Liver (tissue), 9 donors: ENCODE data around the gene MTERF4. TPM values are rescaled to one million over a fixed set of nuclear protein-coding genes. Genes with fewer than 3 reads are reported as not detected.

Source experiments
- DNase-seq: peaks from one replicate; pipeline ENCODE4 v3.0.0-alpha.2; 2017; ENCODE audit warnings: low spot score
- H3K27ac ChIP-seq, 2 donors: one replicate each; pipeline ENCODE4 v1.7.0; 2013; ENCODE audit warnings: inconsistent platforms in 2 of 2, low read length in 2 of 2, control low read depth in 1 of 2, low read depth in 1 of 2, mild to moderate bottlenecking in 1 of 2
- H3K27me3 ChIP-seq, 4 donors: one replicate each; pipeline versions ENCODE4 v1.6.1 to v1.7.0; 2013; ENCODE audit warnings: low read length in 3 of 4, inconsistent platforms in 1 of 4, mild to moderate bottlenecking in 1 of 4, moderate library complexity in 1 of 4; ENCODE audit not compliant: control insufficient read depth in 4 of 4, insufficient read depth in 4 of 4
- H3K36me3 ChIP-seq, 4 donors: one replicate each; pipeline versions ENCODE4 v1.6.1 to v1.7.0; 2013; ENCODE audit warnings: low read length in 3 of 4, mild to moderate bottlenecking in 3 of 4, low read depth in 1 of 4, moderate library complexity in 1 of 4; ENCODE audit not compliant: control insufficient read depth in 4 of 4, insufficient read depth in 3 of 4
- H3K4me1 ChIP-seq, 4 donors: one replicate each; pipeline versions ENCODE4 v1.6.1 to v1.7.0; 2013; ENCODE audit warnings: low read length in 3 of 4, mild to moderate bottlenecking in 3 of 4, moderate library complexity in 1 of 4; ENCODE audit not compliant: control insufficient read depth in 4 of 4, insufficient read depth in 4 of 4
- H3K4me3 ChIP-seq, 3 donors: one replicate each; pipeline versions ENCODE4 v1.6.1 to v1.7.0; 2013; ENCODE audit warnings: low read length in 3 of 3, control low read depth in 1 of 3, low read depth in 1 of 3, mild to moderate bottlenecking in 1 of 3
- H3K9ac ChIP-seq, 2 donors: one replicate each; pipeline ENCODE4 v1.7.0; 2013; ENCODE audit warnings: low read length in 2 of 2, mild to moderate bottlenecking in 2 of 2, moderate library complexity in 2 of 2, control low read depth in 1 of 2, low read depth in 1 of 2
- H3K9me3 ChIP-seq, 4 donors: one replicate each; pipeline versions ENCODE4 v1.6.1 to v1.7.0; 2013; ENCODE audit warnings: low read length in 3 of 4; ENCODE audit not compliant: control insufficient read depth in 4 of 4
- EGR1 ChIP-seq, 2 donors: IDR thresholded peaks; 2 replicates each; pipeline ENCODE4 v1.6.1; 2016 to 2018; ENCODE audit warnings: antibody characterized with exemption in 2 of 2, low read depth in 2 of 2
- FOXA1 ChIP-seq: IDR thresholded peaks from 2 replicates; pipeline ENCODE4 v1.6.1; 2016; ENCODE audit warnings: antibody characterized with exemption
- FOXA2 ChIP-seq: IDR thresholded peaks from 2 replicates; pipeline ENCODE4 v1.6.1; 2016; ENCODE audit warnings: antibody characterized with exemption
- HNF4A ChIP-seq, 2 donors: conservative IDR thresholded peaks; 2 replicates each; pipeline ENCODE4 v1.6.1; 2016; ENCODE audit warnings: antibody characterized with exemption in 2 of 2, mild to moderate bottlenecking in 2 of 2
- HNF4G ChIP-seq: IDR thresholded peaks from 2 replicates; pipeline ENCODE4 v1.6.1; 2016; ENCODE audit warnings: antibody characterized with exemption
- JUND ChIP-seq, 2 donors: IDR thresholded peaks; 2 replicates each; pipeline ENCODE4 v1.6.1; 2016; ENCODE audit warnings: antibody characterized with exemption in 2 of 2
- NR2F2 ChIP-seq: IDR thresholded peaks from 2 replicates; pipeline ENCODE4 v1.6.1; 2016; ENCODE audit warnings: antibody characterized with exemption
- RAD21 ChIP-seq, 2 donors: IDR thresholded peaks; 2 replicates each; pipeline ENCODE4 v1.6.1; 2016; ENCODE audit warnings: antibody characterized with exemption in 2 of 2, mild to moderate bottlenecking in 2 of 2
- RXRA ChIP-seq, 2 donors: IDR thresholded peaks; 2 replicates each; pipeline ENCODE4 v1.6.1; 2017 to 2018; ENCODE audit warnings: antibody characterized with exemption in 2 of 2, mild to moderate bottlenecking in 1 of 2
- TAF1 ChIP-seq: conservative IDR thresholded peaks from 2 replicates; pipeline ENCODE4 v1.6.1; 2016; ENCODE audit warnings: antibody characterized with exemption, mild to moderate bottlenecking
- YY1 ChIP-seq: IDR thresholded peaks from 2 replicates; pipeline ENCODE4 v1.6.1; 2016; ENCODE audit warnings: antibody characterized with exemption, mild to moderate bottlenecking
- WGBS: extraction: QIAGEN DNeasy Blood & Tissue Kit; methylation state at CpG from one replicate; pipeline ENCODE4 v1.1.7; 2013; 5-methylcytosine and 5-hydroxymethylcytosine counted together
- polyA plus RNA-seq, 2 donors: library from polyadenylated mRNA; stranded (reverse) in 1 of 2; unstranded in 1 of 2; fragments of 200-250 nt in 1 of 2; fragments of >200 nt in 1 of 2; fragmentation: Nextera tagmentation in 1 of 2; extraction: Ambion mirVana in 1 of 2; gene quantifications; one replicate each; pipeline versions ENCODE4 v1.2.1 to v1.2.3, GENCODE V29; 2013 to 2015
- total RNA-seq, 2 donors: library from RNA; depleted of rRNA; stranded (reverse); fragments of >200 nt; gene quantifications; one replicate each; pipeline ENCODE4 v1.2.3, GENCODE V29; 2014
- TF ChIP-seq, protein P1 (sequence below): IDR thresholded peaks from 2 replicates; pipeline ENCODE4 v1.6.1; 2016; ENCODE audit warnings: antibody characterized with exemption, mild to moderate bottlenecking
- TF ChIP-seq, protein P2 (sequence below): IDR thresholded peaks from 2 replicates; pipeline ENCODE4 v1.6.1; 2016; ENCODE audit warnings: antibody characterized with exemption
- TF ChIP-seq, protein P3 (sequence below): fragments of 150-350 bp; IDR thresholded peaks from 2 replicates; pipeline ENCODE4 v1.5.1; 2017; ENCODE audit warnings: improper control_type of control experiment, low read depth, low read length; ENCODE audit not compliant: missing input control
- TF ChIP-seq, protein P4 (sequence below): IDR thresholded peaks from 2 replicates; pipeline ENCODE4 v1.6.1; 2016; ENCODE audit warnings: antibody characterized with exemption
- TF ChIP-seq, protein P5 (sequence below): IDR thresholded peaks from 2 replicates; pipeline ENCODE4 v1.6.1; 2016; ENCODE audit warnings: antibody characterized with exemption
- donor health status: healthy.
- donor health status: healthy.
- donor health status: healthy.
- donor health status: healthy.
- donor health status: healthy.

MTERF4 gene
- total and polyA plus RNA-seq, 4 donors = 13.3 to 36.7 (median 20.3) TPM

DNA sequence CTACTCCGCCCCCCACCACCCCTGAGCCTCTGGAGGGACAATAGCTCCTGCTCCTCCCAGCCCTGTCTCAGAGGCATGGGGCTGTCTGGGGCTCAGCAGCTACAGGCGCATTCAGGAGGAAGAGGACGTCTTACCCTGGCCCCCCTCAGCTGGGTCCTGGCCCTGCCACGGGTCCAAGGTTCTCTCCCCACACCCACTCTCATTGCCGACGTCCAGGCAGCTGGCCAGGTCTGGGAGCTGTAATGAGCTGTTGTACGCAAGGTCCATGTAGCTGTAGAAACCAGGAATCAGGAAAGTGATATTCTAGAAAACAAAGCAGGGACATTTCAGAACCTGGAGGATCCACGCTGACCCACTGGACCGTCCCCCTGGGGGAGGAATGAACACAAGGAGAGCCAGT, 33.6 kb upstream of the MTERF4 start (continued):
- TF ChIP-seq, protein P1, sequence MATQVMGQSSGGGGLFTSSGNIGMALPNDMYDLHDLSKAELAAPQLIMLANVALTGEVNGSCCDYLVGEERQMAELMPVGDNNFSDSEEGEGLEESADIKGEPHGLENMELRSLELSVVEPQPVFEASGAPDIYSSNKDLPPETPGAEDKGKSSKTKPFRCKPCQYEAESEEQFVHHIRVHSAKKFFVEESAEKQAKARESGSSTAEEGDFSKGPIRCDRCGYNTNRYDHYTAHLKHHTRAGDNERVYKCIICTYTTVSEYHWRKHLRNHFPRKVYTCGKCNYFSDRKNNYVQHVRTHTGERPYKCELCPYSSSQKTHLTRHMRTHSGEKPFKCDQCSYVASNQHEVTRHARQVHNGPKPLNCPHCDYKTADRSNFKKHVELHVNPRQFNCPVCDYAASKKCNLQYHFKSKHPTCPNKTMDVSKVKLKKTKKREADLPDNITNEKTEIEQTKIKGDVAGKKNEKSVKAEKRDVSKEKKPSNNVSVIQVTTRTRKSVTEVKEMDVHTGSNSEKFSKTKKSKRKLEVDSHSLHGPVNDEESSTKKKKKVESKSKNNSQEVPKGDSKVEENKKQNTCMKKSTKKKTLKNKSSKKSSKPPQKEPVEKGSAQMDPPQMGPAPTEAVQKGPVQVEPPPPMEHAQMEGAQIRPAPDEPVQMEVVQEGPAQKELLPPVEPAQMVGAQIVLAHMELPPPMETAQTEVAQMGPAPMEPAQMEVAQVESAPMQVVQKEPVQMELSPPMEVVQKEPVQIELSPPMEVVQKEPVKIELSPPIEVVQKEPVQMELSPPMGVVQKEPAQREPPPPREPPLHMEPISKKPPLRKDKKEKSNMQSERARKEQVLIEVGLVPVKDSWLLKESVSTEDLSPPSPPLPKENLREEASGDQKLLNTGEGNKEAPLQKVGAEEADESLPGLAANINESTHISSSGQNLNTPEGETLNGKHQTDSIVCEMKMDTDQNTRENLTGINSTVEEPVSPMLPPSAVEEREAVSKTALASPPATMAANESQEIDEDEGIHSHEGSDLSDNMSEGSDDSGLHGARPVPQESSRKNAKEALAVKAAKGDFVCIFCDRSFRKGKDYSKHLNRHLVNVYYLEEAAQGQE = no peak
- TF ChIP-seq RAD21 (IDR thresholded peaks at IDR 0.05) (no peak), RXRA (IDR thresholded peaks at IDR 0.05) (no peak), YY1 (no peak), FOXA2 (no peak), TAF1 (no peak)

DNA sequence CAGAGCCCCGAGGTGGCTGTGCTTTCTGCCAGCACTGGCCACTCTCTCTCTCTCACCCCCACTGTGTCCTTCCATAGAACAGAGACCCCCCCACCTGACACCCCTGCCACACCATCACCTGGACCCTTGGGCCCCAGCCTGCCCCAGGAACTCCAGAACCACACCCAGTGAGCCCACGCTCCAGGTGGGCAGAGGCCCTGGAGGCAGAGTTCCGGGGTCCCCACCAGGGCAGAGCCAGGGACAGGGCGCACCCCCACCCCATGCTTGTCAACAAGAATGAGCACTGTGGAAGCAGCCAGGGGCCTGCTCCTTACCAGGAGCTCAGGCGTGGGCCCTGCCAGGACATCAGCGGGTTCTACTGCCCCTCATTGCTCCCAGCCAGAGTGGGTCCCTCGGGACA, 32.6 kb upstream of the MTERF4 start:
- TF ChIP-seq YY1 (no peak), NR2F2 (no peak), RAD21 (IDR thresholded peaks at IDR 0.05) (no peak), RXRA (IDR thresholded peaks at IDR 0.05) (no peak), EGR1 (IDR thresholded peaks at IDR 0.05; ENCODE audit: low read depth in 2 of 2) (no peak), JUND (IDR thresholded peaks at IDR 0.05) (no peak), TAF1 (no peak), HNF4G (no peak), FOXA2 (no peak)
- TF ChIP-seq, protein P2, sequence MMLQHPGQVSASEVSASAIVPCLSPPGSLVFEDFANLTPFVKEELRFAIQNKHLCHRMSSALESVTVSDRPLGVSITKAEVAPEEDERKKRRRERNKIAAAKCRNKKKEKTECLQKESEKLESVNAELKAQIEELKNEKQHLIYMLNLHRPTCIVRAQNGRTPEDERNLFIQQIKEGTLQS = no peak
- TF ChIP-seq, protein P3, sequence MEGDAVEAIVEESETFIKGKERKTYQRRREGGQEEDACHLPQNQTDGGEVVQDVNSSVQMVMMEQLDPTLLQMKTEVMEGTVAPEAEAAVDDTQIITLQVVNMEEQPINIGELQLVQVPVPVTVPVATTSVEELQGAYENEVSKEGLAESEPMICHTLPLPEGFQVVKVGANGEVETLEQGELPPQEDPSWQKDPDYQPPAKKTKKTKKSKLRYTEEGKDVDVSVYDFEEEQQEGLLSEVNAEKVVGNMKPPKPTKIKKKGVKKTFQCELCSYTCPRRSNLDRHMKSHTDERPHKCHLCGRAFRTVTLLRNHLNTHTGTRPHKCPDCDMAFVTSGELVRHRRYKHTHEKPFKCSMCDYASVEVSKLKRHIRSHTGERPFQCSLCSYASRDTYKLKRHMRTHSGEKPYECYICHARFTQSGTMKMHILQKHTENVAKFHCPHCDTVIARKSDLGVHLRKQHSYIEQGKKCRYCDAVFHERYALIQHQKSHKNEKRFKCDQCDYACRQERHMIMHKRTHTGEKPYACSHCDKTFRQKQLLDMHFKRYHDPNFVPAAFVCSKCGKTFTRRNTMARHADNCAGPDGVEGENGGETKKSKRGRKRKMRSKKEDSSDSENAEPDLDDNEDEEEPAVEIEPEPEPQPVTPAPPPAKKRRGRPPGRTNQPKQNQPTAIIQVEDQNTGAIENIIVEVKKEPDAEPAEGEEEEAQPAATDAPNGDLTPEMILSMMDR = no peak
- Histone ChIP-seq H3K9ac (no peak overlapping the region), H3K4me1 (peaks cover 1 to 11% (median 8%) of the 10 kb centered on the region in 4 donors), H3K36me3 (peaks cover 0 to 4% (median 0%) of the 10 kb centered on the region in 4 donors), H3K9me3 (no peaks in the 10 kb centered on the region), H3K27me3 (no peaks in the 10 kb centered on the region), H3K4me3 (no peak overlapping the region), H3K27ac (no peak overlapping the region)
- no peak for DNase-seq
- WGBS = 96% methylated on average over 7 of the region's 7 CpGs

DNA sequence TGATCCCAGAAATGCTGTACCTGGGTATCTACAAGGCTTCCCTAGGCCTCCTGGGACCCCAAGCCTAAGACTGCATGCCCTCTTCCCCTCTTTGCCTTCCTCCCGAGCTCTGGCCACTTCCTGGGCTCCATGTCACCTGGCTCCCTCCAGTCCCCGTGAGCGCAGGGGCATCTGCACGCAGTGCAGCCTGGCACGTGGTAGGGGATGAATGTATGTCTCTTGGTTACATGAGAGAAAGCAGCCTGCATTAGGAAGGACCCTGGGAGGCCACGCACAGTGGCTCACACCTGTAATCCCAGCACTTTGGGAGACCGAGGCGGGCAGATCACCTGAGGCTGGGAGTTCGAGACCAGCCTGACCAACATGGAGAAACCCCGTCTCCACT, 31.3 kb upstream of the MTERF4 start:
- Histone ChIP-seq H3K9me3 (no peaks in the 10 kb centered on the region), H3K4me1 (peaks cover 1 to 11% (median 8%) of the 10 kb centered on the region in 4 donors), H3K27ac (no peak overlapping the region), H3K9ac (no peak overlapping the region), H3K36me3 (peaks cover 0 to 4% (median 0%) of the 10 kb centered on the region in 4 donors), H3K27me3 (no peaks in the 10 kb centered on the region), H3K4me3 (no peak overlapping the region)
- DNase-seq = no peak
- 96% methylated on average over 10 of the region's 10 CpGs for WGBS
- TF ChIP-seq, protein P4, sequence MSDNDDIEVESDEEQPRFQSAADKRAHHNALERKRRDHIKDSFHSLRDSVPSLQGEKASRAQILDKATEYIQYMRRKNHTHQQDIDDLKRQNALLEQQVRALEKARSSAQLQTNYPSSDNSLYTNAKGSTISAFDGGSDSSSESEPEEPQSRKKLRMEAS = no peak
- TF ChIP-seq, protein P2 = no peak
- TF ChIP-seq EGR1 (IDR thresholded peaks at IDR 0.05; ENCODE audit: low read depth in 2 of 2) (no peak), TAF1 (no peak), YY1 (no peak), NR2F2 (no peak), FOXA1 (no peak), RXRA (IDR thresholded peaks at IDR 0.05) (no peak), JUND (IDR thresholded peaks at IDR 0.05) (no peak), FOXA2 (no peak), HNF4A (conservative IDR thresholded peaks at IDR 0.05) (no peak)
- TF ChIP-seq, protein P3 = no peak
- TF ChIP-seq, protein P5, sequence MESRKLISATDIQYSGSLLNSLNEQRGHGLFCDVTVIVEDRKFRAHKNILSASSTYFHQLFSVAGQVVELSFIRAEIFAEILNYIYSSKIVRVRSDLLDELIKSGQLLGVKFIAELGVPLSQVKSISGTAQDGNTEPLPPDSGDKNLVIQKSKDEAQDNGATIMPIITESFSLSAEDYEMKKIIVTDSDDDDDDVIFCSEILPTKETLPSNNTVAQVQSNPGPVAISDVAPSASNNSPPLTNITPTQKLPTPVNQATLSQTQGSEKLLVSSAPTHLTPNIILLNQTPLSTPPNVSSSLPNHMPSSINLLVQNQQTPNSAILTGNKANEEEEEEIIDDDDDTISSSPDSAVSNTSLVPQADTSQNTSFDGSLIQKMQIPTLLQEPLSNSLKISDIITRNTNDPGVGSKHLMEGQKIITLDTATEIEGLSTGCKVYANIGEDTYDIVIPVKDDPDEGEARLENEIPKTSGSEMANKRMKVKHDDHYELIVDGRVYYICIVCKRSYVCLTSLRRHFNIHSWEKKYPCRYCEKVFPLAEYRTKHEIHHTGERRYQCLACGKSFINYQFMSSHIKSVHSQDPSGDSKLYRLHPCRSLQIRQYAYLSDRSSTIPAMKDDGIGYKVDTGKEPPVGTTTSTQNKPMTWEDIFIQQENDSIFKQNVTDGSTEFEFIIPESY = no peak
